ENCODE data around the gene AMZ2. TPM values are rescaled to one million over a fixed set of nuclear protein-coding genes. Genes with fewer than 3 reads are reported as not detected.
"Not testable (repeated sequence)": the region's sequence is repeated elsewhere in the genome, so short reads cannot be mapped to it uniquely, and the experiment has no call there.

The AMZ2 gene
- total RNA-seq, 1 donor, result 98.0 TPM

DNA sequence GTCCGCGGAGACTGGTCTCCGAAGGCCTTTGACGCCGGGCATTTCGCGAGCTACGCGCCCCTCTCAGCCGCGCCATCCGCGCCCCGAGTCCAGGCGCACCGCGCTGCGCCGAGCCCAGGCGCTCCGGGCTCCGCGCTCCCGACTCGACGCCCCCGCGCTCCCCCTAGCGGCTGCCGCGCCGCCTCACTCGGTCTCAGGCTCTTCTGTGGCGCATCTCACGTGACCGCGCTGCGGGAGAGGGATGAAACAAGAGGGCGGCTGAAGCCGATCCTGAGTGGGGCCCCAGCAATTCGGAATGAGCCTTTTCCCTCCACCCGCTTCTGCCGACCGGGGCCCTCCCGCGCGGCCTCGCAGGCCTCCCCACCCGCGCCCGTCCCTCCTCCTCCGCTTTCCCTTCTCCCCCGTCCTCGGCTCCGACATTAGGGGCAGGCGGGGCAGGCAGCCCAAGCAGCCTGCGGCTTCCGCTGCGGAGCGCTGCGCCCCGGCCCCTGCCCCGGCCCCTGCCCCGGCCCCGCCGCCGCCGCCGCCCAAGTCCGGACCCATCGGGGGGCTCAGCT, 42.5 kb upstream of the AMZ2 start:
- H3K4me3 ChIP-seq (ENCODE audit: low read depth, low read length), result peak overlapping the region; percentile 84
- TF ChIP-seq, protein P1, sequence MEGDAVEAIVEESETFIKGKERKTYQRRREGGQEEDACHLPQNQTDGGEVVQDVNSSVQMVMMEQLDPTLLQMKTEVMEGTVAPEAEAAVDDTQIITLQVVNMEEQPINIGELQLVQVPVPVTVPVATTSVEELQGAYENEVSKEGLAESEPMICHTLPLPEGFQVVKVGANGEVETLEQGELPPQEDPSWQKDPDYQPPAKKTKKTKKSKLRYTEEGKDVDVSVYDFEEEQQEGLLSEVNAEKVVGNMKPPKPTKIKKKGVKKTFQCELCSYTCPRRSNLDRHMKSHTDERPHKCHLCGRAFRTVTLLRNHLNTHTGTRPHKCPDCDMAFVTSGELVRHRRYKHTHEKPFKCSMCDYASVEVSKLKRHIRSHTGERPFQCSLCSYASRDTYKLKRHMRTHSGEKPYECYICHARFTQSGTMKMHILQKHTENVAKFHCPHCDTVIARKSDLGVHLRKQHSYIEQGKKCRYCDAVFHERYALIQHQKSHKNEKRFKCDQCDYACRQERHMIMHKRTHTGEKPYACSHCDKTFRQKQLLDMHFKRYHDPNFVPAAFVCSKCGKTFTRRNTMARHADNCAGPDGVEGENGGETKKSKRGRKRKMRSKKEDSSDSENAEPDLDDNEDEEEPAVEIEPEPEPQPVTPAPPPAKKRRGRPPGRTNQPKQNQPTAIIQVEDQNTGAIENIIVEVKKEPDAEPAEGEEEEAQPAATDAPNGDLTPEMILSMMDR (IDR thresholded peaks at IDR 0.05; ENCODE audit: insufficient read depth, low read depth, low read length), result peak; percentile 76
- DNase-seq (ENCODE audit: low read depth), result peak; percentile 88

DNA sequence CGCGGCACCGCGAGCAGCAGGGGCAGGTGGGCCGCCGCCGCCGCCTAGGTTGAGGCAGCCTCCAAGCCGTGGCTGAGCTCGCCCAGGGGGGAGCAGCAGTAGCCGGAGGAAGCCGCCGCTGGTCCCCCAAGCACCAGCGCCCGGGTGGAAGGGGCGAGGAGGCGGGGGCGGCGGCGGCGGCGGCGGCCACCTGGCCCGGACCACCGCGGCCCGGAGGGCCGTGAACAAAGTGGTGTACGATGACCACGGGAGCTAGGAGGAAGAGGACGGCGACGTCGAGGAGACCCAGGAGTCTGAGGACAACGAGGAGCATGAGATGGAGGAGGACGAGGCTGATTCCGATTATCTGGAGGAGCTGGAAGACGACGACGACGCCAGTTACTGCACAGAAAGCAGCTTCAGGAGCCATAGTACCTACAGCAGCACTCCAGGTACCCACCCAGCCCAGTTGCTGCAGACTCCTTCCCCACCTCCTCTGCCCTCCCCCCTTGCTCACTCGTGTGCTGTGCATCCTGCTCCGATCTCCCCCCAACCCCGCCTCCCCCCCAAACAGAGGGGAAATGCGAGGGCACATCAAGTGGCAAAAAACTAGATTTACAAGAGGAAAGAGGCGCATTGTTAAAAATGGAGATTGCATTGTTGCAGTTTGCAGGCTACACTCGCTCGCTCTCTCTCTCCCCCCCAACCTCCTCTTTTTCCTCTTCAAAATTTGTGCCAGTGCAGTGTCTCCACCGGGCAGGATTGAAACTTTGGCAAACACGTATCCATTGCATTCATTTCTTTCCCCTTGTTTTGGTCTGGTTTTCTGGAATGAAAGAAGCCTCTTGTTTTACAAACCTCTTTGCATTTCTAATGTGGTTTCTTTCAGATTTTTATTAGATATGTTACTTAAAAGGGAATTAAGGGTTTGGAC, 41.8 kb upstream of the AMZ2 start:
- no peak for DNase-seq (ENCODE audit: low read depth)
- peak overlapping the region; percentile 84 for H3K4me3 ChIP-seq (ENCODE audit: low read depth, low read length)
- TF ChIP-seq, protein P1 (IDR thresholded peaks at IDR 0.05; ENCODE audit: insufficient read depth, low read depth, low read length), result no peak

DNA sequence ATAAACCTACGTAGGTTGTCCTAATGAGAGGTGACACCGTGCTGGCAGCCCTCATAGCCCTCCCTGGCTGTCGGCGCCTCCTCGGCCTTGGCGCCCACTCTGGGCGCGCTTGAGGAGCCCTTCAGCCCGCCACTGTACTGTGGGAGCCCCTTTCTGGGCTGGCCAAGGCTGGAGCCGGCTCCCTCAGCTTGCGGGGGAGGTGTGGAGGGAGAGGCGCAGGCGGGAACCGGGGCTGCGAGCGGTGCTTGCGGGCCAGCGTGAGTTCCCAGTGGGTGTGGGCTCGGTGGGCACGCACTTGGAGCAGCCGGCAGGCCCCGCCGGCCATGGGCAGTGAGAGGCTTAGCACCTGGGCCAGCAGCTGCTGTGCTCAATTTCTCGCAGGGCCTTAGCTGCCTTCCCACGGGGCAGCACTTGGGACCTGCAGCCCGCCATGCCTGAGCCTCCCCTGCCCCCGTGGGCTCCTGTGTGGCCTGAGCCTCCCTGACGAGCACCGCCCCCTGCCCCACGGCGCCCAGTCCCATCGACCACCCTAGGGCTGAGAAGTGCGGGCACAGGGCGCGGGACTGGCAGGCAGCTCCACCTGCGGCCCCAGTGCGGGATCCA, 40.1 kb upstream of the AMZ2 start:
- TF ChIP-seq, protein P1 (IDR thresholded peaks at IDR 0.05; ENCODE audit: insufficient read depth, low read depth, low read length), result no peak
- H3K4me3 ChIP-seq (ENCODE audit: low read depth, low read length), result no peak overlapping the region
- DNase-seq (ENCODE audit: low read depth), result no peak

DNA sequence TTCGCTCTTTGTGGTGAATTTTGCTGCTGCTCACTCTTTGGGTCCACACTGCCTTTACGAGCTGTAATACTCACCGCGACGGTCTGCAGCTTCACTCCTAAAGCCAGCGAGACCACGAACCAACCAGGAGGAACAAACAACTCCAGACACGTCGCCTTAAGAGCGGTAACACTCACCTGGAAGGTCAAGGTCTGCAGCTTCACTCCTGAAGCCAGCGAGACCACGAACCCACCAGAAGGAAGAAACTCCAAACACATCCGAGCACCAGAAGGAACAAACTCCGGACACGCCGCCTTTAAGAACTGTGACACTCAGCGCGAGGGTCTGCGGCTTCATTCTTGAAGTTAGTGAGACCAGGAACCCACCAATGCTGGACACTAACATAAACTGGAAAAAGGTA, 39.2 kb upstream of the AMZ2 start:
- H3K4me3 ChIP-seq (ENCODE audit: low read depth, low read length); DNase-seq (ENCODE audit: low read depth): not testable (repeated sequence)

DNA sequence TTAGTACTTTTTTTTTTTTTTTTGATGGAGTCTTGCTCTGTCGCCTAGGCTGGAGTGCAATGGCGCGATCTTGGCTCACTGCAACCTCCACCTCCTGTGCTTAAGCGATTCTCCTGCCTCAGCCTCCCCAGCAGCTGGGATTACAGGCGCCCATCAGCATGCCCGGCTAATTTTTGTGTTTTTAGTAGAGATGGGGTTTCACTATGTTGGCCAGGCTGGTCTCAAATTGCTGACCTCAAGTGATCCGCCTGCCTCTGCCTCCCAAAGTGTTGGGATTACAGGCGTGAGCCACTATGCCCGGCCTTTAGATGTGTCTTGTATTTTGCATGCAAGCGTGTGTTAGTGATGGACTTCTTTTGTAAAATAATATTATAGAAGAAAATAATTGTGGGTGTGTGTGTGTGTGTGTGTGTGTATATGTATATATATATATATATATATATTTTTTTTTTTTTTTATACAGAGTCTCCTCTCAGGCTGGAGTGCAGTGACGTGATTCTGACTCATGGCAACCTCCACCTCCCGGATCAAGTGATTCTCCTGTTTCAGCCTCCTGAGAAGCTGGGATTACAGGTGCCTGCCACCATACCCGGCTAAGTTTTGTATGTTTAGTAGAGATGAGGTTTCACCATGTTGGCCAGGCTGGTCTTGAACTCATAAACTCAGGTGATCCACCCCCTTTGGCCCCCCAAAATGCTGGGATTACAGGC, 38.5 kb upstream of the AMZ2 start:
- H3K4me3 ChIP-seq (ENCODE audit: low read depth, low read length); DNase-seq (ENCODE audit: low read depth): not testable (repeated sequence)

DNA sequence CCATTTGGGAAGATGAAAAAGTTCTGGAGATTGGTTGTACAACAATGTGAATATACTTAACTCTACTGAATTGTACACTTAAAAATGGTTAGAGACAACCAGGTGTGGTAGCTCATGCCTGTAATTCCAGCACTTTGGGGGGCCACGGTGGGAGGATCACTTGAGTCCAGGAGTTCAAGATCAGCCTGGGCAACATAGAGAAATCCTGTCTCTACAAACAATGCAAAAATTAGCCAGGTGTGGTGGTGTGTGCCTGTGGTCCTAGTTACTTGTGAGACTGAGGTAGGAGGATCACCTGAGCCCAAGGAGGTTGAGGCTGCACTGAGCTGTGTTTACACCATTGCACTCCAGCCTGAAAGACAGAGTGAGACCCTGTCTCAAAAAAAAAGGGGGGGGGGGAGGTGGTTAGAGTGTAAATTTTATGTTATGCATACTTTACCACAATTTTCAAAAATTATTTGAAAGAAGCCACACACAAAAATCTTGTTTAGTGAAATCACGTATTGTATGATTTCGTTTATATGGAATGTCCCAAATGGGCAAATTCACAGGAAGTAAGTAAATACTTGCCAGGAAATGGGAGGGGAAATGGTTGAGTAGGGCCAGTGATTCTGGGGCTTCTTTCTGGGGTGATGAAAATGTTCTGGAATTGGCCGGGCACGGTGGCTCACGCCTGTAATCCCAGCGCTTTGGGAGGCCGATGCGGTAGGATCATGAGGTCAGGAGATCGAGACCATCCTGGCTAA, 37.1 kb upstream of the AMZ2 start:
- no peak overlapping the region for H3K4me3 ChIP-seq (ENCODE audit: low read depth, low read length)
- TF ChIP-seq, protein P1 (IDR thresholded peaks at IDR 0.05; ENCODE audit: insufficient read depth, low read depth, low read length), result no peak
- no peak for DNase-seq (ENCODE audit: low read depth)

DNA sequence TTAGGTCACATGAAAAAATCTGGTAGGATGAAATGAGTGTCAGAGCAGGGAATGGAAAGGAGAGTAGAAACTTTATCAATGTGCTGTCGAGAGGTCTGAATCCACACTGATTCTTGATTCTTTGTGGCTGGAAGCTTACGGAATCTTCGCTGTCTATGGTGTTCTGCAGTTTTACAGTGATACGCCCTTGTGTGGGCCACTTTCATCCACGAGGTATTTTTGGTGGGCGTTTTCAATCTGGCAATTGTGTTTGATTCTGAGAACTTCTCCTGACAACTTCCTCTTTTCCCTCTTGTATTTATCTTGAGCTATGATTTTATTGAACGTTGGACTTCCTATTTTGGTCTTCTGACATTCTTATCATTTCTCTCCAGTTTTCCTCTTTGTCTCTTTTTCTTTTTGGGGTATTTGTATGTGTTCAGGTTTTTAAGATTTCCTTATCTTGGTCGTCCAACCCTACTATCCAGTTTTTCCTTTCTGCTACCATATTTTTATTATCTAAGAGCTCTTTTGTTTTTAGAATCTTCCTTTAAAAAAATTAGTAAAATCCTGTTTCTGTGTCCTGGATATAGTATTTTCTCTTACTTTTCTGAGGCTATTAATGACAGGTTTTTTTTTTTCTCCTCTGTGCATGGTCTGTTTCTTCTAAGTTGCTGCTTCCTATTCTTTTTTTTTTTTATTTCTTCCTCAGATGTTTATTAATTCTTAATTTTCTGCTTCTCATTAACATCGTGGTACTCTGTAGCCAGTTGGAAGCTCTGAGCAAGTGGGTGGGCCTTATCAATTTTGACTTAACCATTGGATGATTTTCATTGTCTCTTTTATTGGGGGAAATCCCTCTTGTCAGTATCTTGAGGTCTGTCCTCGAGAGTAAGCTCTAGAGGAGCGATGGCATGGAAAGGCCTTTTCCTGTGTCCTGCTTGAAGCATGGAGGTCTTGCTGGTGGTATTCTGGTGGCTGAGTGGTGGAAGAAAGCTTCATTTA, 34.1 kb upstream of the AMZ2 start:
- not testable (repeated sequence) for H3K4me3 ChIP-seq (ENCODE audit: low read depth, low read length); DNase-seq (ENCODE audit: low read depth)

DNA sequence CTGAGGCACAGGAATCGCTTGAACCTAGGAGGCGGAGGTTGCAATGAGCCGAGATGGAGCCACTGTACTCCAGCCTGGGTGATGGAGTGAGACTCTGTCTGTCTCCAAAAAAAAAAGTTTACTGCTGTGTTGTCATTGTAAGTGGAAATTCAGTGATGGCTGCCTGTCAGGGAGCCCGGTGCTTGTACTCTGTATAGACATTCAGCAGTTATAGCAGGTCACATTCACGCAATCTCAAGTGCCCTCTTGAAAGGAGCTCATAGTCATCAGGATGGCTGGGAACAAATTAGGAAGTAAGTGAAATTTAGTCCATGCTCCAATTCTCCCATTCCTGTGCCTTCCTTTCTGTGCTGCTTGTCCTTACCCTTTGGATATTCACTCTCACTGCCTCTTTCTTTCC, 32.4 kb upstream of the AMZ2 start:
- H3K4me3 ChIP-seq (ENCODE audit: low read depth, low read length); DNase-seq (ENCODE audit: low read depth): not testable (repeated sequence)

DNA sequence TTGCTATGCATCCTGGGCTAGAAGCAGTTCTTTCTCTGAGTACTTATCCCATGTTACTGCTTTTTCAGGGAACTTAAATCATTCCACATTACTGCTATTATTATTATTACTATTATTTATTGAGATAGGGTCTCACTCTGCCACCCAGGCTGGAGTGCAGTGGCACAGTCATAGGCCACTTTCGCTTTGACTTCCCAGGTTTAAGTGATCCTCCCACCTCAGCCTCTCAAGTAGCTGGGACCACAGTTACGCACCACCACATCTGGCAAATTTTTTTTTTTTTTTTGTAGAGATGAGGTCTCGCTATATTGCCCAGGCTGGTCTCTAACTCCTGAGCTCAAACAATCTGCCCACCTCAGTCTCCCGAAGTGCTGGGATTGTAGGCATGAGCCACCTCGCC, 28.4 kb upstream of the AMZ2 start:
- DNase-seq (ENCODE audit: low read depth); H3K4me3 ChIP-seq (ENCODE audit: low read depth, low read length): not testable (repeated sequence)

DNA sequence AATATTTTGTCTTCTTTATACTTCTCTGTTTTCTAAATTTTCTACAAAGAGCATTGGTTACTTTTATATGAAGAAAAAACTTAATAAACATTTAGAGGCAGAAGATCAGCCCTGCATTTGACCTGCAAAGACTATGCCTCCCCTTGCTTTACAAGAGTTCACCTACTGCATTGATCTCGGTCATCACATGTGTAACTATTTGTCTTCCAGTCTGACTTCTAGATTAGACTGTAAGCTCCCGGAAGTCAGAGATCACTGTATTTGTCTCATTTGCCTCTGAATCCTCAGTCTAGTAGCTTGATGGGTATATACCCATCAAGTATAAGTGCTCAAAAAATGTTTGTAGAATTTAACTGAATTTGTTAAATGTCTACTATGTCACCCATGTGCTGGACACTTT, 27.7 kb upstream of the AMZ2 start:
- not testable (repeated sequence) for DNase-seq (ENCODE audit: low read depth); H3K4me3 ChIP-seq (ENCODE audit: low read depth, low read length)

DNA sequence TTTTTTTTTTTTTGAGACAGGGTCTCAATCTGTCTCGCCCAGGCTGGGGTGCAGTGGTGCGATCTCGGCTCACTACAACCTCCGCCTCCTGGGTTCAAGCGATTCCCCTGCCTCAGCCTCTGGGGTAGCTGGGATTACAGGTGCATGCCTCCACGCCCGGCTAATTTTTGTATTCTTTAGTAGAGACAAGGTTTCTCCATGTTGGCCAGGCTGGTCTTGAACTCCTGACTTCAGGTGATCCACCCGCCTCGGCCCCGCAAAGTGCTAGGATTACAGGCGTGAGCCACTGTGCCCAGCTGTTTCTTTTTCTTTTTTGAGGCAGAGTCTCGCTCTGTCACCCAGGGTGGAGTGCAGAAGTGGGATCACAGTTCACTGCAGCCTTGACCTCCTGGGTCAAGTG, 27.1 kb upstream of the AMZ2 start:
- DNase-seq (ENCODE audit: low read depth); H3K4me3 ChIP-seq (ENCODE audit: low read depth, low read length): not testable (repeated sequence)

Data from fibroblast of villous mesenchyme (primary cell).